D721Med (cell line): ENCODE measurements around the gene SYT2.

Source experiments
- DNase-seq: peaks from one replicate; pipeline ENCODE4 v3.0.0; 2011; ENCODE audit warnings: low spot score; ENCODE audit not compliant: insufficient read length
- FAIRE-seq: peaks from 2 replicates; lab custom pipeline; 2011; peaks lifted over from hg19 to GRCh38; lab: Jason Lieb, UNC
- CTCF ChIP-seq: IDR thresholded peaks from 2 replicates; pipeline ENCODE4 v1.5.1; 2012; ENCODE audit warnings: mild to moderate bottlenecking, control low read depth; ENCODE audit not compliant: insufficient read depth; ENCODE audit errors: missing control alignments

The SYT2 gene

GRCh38 chr1:202677433-202677832 is 32.8 kb downstream of the SYT2 start:
- FAIRE-seq (no peak), DNase-seq (no peak)
- TF ChIP-seq CTCF, result no peak

- no peak for TF ChIP-seq CTCF
- FAIRE-seq, result no peak
These were observed 36.7 kb downstream of the SYT2 start for GRCh38 chr1:202673531-202673930.

GRCh38 chr1:202671399-202671798 is 38.9 kb downstream of the SYT2 start:
- FAIRE-seq (no peak), DNase-seq (no peak)
- TF ChIP-seq CTCF, result no peak

More at GRCh38 chr1:202673531-202673930, 36.7 kb downstream of the SYT2 start:
- DNase-seq, result no peak

GRCh38 chr1:202665417-202665816 is 44.8 kb downstream of the SYT2 start:
- no peak for FAIRE-seq
- TF ChIP-seq CTCF, result no peak
- DNase-seq, result no peak

- TF ChIP-seq CTCF, result no peak
- no peak for FAIRE-seq
- DNase-seq, result no peak
These were observed 46.2 kb downstream of the SYT2 start for GRCh38 chr1:202664083-202664482.

GRCh38 chr1:202663131-202663530 is 47.1 kb downstream of the SYT2 start:
- DNase-seq, result no peak
- FAIRE-seq, result no peak
- no peak for TF ChIP-seq CTCF

- no peak for FAIRE-seq
- no peak for TF ChIP-seq CTCF
- no peak for DNase-seq
These were observed 48.2 kb downstream of the SYT2 start for GRCh38 chr1:202662081-202662480.
